SK-N-MC (cell line): ENCODE measurements around the gene DNAH10.

Experiments
- DNase-seq: peaks from one replicate; pipeline ENCODE4 v3.0.0-alpha.2; 2011; ENCODE audit warnings: low read depth, low spot score
- H3K27ac ChIP-seq: fragments of 200-600 bp; sonication (generic); 2 replicates; pipeline ENCODE4 v1.5.1; 2016; ENCODE audit warnings: mixed run types
- H3K36me3 ChIP-seq: fragments of 200-600 bp; sonication (generic); 2 replicates; pipeline ENCODE4 v1.6.1; 2017; ENCODE audit warnings: antibody characterized with exemption, low read length, mixed read lengths; ENCODE audit not compliant: insufficient read depth
- H3K4me3 ChIP-seq: fragments of 200-600 bp; sonication (generic); 2 replicates; pipeline ENCODE4 v1.5.1; 2016
- H3K9ac ChIP-seq: fragments of 200-600 bp; sonication (generic); 2 replicates; pipeline ENCODE4 v1.8.0; 2017; ENCODE audit warnings: mixed run types, mixed read lengths; ENCODE audit not compliant: insufficient read length
- H3K9me3 ChIP-seq: fragments of 200-600 bp; sonication (generic); 2 replicates; pipeline ENCODE4 v1.6.1; 2017; ENCODE audit warnings: low read depth, mild to moderate bottlenecking, antibody characterized with exemption, low read length, moderate library complexity, mixed read lengths
- EZH2 ChIP-seq: fragments of 200-600 bp; sonication (generic); IDR thresholded peaks from one replicate; pipeline ENCODE4 v1.6.1; 2017; ENCODE audit warnings: antibody characterized with exemption
- FOXP2 ChIP-seq: optimal IDR thresholded peaks from 2 replicates; pipeline ENCODE3; 2011; ENCODE audit warnings: mild to moderate bottlenecking, moderate library complexity; ENCODE audit not compliant: insufficient read depth; ENCODE audit errors: extremely low read length, control extremely low read depth
- POLR2AphosphoS5 ChIP-seq: IDR thresholded peaks from 2 replicates; pipeline ENCODE4 v1.6.1; 2012; ENCODE audit warnings: mild to moderate bottlenecking, low read depth, low read length, borderline replicate concordance

DNAH10 gene

GRCh38 chr12:123790905-123791467 lies 28.9 kb downstream of the DNAH10 start:
- Histone ChIP-seq H3K9me3 (no peaks in the 10 kb centered on the region), H3K9ac (no peak overlapping the region), H3K4me3 (no peak overlapping the region), H3K36me3 (no peaks in the 10 kb centered on the region), H3K27ac (no peak overlapping the region)
- TF ChIP-seq EZH2 = no peak
- no peak for DNase-seq

- no peak overlapping the region for H3K9ac ChIP-seq
- H3K36me3 ChIP-seq = no peaks in the 10 kb centered on the region
- no peak overlapping the region for H3K27ac ChIP-seq
- H3K4me3 ChIP-seq = no peak overlapping the region
- TF ChIP-seq POLR2AphosphoS5 = no peak
- TF ChIP-seq FOXP2 = no peak
- no peak for TF ChIP-seq EZH2
- DNase-seq = no peak
- H3K9me3 ChIP-seq = no peaks in the 10 kb centered on the region
These were observed 31.9 kb downstream of the DNAH10 start for GRCh38 chr12:123794027-123794426.

- no peak for TF ChIP-seq EZH2
- no peak for TF ChIP-seq FOXP2
- TF ChIP-seq POLR2AphosphoS5 = no peak
- Histone ChIP-seq H3K4me3 (no peak overlapping the region), H3K9ac (no peak overlapping the region), H3K27ac (no peak overlapping the region), H3K9me3 (no peaks in the 10 kb centered on the region), H3K36me3 (no peaks in the 10 kb centered on the region)
- DNase-seq = no peak
These were observed 36.4 kb downstream of the DNAH10 start for GRCh38 chr12:123798518-123798917.

- Histone ChIP-seq H3K4me3 (no peak overlapping the region), H3K9ac (no peak overlapping the region), H3K9me3 (no peaks in the 10 kb centered on the region), H3K27ac (no peak overlapping the region), H3K36me3 (no peaks in the 10 kb centered on the region)
- no peak for TF ChIP-seq EZH2
- TF ChIP-seq FOXP2 = no peak
- TF ChIP-seq POLR2AphosphoS5 = no peak
- DNase-seq = no peak
These were observed 37.1 kb downstream of the DNAH10 start for GRCh38 chr12:123799227-123799626.

- H3K4me3 ChIP-seq = no peak overlapping the region
- DNase-seq = no peak
- H3K9ac ChIP-seq = no peak overlapping the region
- H3K27ac ChIP-seq = no peak overlapping the region
- no peak for TF ChIP-seq EZH2
- no peak for TF ChIP-seq POLR2AphosphoS5
- TF ChIP-seq FOXP2 = no peak
- H3K36me3 ChIP-seq = no peaks in the 10 kb centered on the region
- H3K9me3 ChIP-seq = no peaks in the 10 kb centered on the region
These were observed 39.6 kb downstream of the DNAH10 start for GRCh38 chr12:123801573-123802178.

- TF ChIP-seq POLR2AphosphoS5 (no peak), FOXP2 (no peak), EZH2 (no peak)
- Histone ChIP-seq H3K9me3 (no peaks in the 10 kb centered on the region), H3K36me3 (no peaks in the 10 kb centered on the region), H3K27ac (no peak overlapping the region), H3K9ac (no peak overlapping the region), H3K4me3 (no peak overlapping the region)
- DNase-seq = no peak
These were observed 43.1 kb downstream of the DNAH10 start for GRCh38 chr12:123805173-123805572.

- Histone ChIP-seq H3K4me3 (no peak overlapping the region), H3K9ac (no peak overlapping the region), H3K36me3 (no peaks in the 10 kb centered on the region), H3K27ac (no peak overlapping the region), H3K9me3 (no peaks in the 10 kb centered on the region)
- DNase-seq = no peak
- TF ChIP-seq POLR2AphosphoS5 = no peak
- TF ChIP-seq FOXP2 = no peak
- TF ChIP-seq EZH2 = no peak
These were observed 44.9 kb downstream of the DNAH10 start for GRCh38 chr12:123807002-123807401.

GRCh38 chr12:123807670-123808069 lies 45.6 kb downstream of the DNAH10 start:
- TF ChIP-seq EZH2 = no peak
- TF ChIP-seq FOXP2 = no peak
- TF ChIP-seq POLR2AphosphoS5 = no peak
- no peaks in the 10 kb centered on the region for H3K9me3 ChIP-seq
- no peaks in the 10 kb centered on the region for H3K36me3 ChIP-seq
- no peak overlapping the region for H3K4me3 ChIP-seq
- no peak overlapping the region for H3K9ac ChIP-seq
- DNase-seq = no peak
- H3K27ac ChIP-seq = no peak overlapping the region

- Histone ChIP-seq H3K4me3 (no peak overlapping the region), H3K36me3 (no peaks in the 10 kb centered on the region), H3K27ac (no peak overlapping the region), H3K9ac (no peak overlapping the region), H3K9me3 (no peaks in the 10 kb centered on the region)
- TF ChIP-seq FOXP2 (no peak), POLR2AphosphoS5 (no peak), EZH2 (no peak)
- no peak for DNase-seq
These were observed 46.1 kb downstream of the DNAH10 start for GRCh38 chr12:123808167-123808566.
